HepG2 (cell line): ENCODE results near the gene PPP3R1. TPM values are rescaled to one million over a fixed set of nuclear protein-coding genes. Genes with fewer than 3 reads are reported as not detected.

Source experiments
- ATAC-seq: fragments of 200-7000 bp; cut with Tn5 transposase; 3 replicates; pipeline ENCODE4 v1.9.1; 2020; ENCODE audit warnings: mild to moderate bottlenecking, moderate library complexity
- BruUV-seq: library from RNA; stranded (reverse); fragments of 400-500 nt; replicated peaks from 2 replicates; lab custom pipeline; 2021; lab: Mats Ljungman, UMichigan
- CTCF ChIA-PET: fragments of 300-600 bp; formaldehyde crosslinking; extraction: SDS; loops from one replicate; lab custom pipeline; 2021; ENCODE audit warnings: low total read pairs, inconsistent platforms, low intra/inter-chr PET ratio; lab: Yijun Ruan, JAX
- POLR2A ChIA-PET: fragments of 350-600 bp; sonication (Branson Sonifier 250); formaldehyde crosslinking; loops from one replicate; lab custom pipeline; 2020; ENCODE audit warnings: antibody characterized with exemption, inconsistent platforms; lab: Yijun Ruan, JAX
- DNase-seq: peaks from one replicate; pipeline ENCODE4 v3.0.0-alpha.2; 2015; ENCODE audit warnings: low spot score
- FAIRE-seq: peaks from 3 replicates; lab custom pipeline; 2011; peaks lifted over from hg19 to GRCh38; lab: Jason Lieb, UNC
- H2AFZ ChIP-seq: one replicate; pipeline ENCODE4 v1.6.1; 2011; ENCODE audit warnings: low read length, inconsistent platforms
- H3K27ac ChIP-seq: fragments of 300-600 bp; 3 replicates; pipeline ENCODE4 v1.8.0; 2011; ENCODE audit warnings: mixed run types, mild to moderate bottlenecking, mixed read lengths, low read length, inconsistent platforms; ENCODE audit not compliant: insufficient read depth; ENCODE audit errors: extremely low read length
- H3K27me3 ChIP-seq, 2 experiments: fragments of 200-600 bp in 1 of 2; 2 replicates in 1 of 2; 3 replicates in 1 of 2; pipeline versions ENCODE4 v1.6.0 to v1.8.0; 2011; ENCODE audit warnings: low read length in 2 of 2, mild to moderate bottlenecking in 2 of 2, moderate library complexity in 2 of 2, inconsistent platforms in 1 of 2; ENCODE audit not compliant: insufficient read depth in 2 of 2, control insufficient read depth in 1 of 2
- H3K36me3 ChIP-seq, 2 experiments: fragments of 200-600 bp in 1 of 2; replicated peaks in 1 of 2; 2 replicates in 1 of 2; 3 replicates in 1 of 2; pipeline versions ENCODE4 v1.5.1 to v1.8.0; 2011; ENCODE audit warnings: low read length in 2 of 2, inconsistent platforms in 1 of 2; ENCODE audit not compliant: insufficient read depth in 2 of 2, control insufficient read depth in 1 of 2
- H3K4me1 ChIP-seq: 2 replicates; pipeline ENCODE4 v1.5.1; 2012; ENCODE audit warnings: low read length, inconsistent platforms; ENCODE audit not compliant: insufficient read depth
- H3K4me2 ChIP-seq: 2 replicates; pipeline ENCODE4 v1.6.0; 2011; ENCODE audit warnings: low read depth, low read length, inconsistent platforms
- H3K4me3 ChIP-seq, 3 experiments: fragments of 200-600 bp in 1 of 3; sonication (generic), shearing (Covaris generic) in 1 of 3; replicated peaks in 1 of 3; 2 replicates each; pipeline ENCODE4 v1.5.1; 2011 to 2016; ENCODE audit warnings: low read length in 3 of 3, inconsistent platforms in 2 of 3, low read depth in 2 of 3, mild to moderate bottlenecking in 2 of 3, control low read depth in 1 of 3, mixed read lengths in 1 of 3; ENCODE audit not compliant: insufficient read depth in 1 of 3
- H3K79me2 ChIP-seq: one replicate; pipeline ENCODE4 v1.6.1; 2011; ENCODE audit warnings: low read length, inconsistent platforms; ENCODE audit not compliant: insufficient read depth
- H3K9ac ChIP-seq: 2 replicates; pipeline ENCODE4 v1.6.0; 2011; ENCODE audit warnings: mild to moderate bottlenecking, low read depth, low read length, inconsistent platforms; ENCODE audit not compliant: insufficient read depth
- H3K9me3 ChIP-seq: 2 replicates; pipeline ENCODE4 v1.5.1; 2012; ENCODE audit warnings: mild to moderate bottlenecking, low read length
- H4K20me1 ChIP-seq: 2 replicates; pipeline ENCODE4 v1.6.0; 2011; ENCODE audit warnings: inconsistent platforms, mild to moderate bottlenecking, low read length, moderate library complexity; ENCODE audit not compliant: insufficient read depth
- HNF4A ChIP-seq: sonication (generic); formaldehyde crosslinking; IDR thresholded peaks from 2 replicates; pipeline ENCODE4 v1.4.0; 2020; ENCODE audit warnings: missing genetic modification reagents
- NCOR1 ChIP-seq: fragments of 200-600 bp; sonication (generic); IDR thresholded peaks from 2 replicates; pipeline ENCODE4 v1.7.0; 2017; ENCODE audit warnings: antibody characterized with exemption, low read length, borderline replicate concordance
- ZNF318 ChIP-seq: sonication (generic); formaldehyde crosslinking; IDR thresholded peaks from 2 replicates; pipeline ENCODE4 v1.4.0; 2020; ENCODE audit warnings: mild to moderate bottlenecking, missing genetic modification reagents
- WGBS: methylation state at CpG from one replicate; pipeline ENCODE4 v1.1.6; 2017; ENCODE audit warnings: low lambda C conversion rate; 5-methylcytosine and 5-hydroxymethylcytosine counted together
- in situ Hi-C: cut with HindIII; loops from 2 replicates; pipeline ENCODE4 v1.10.0; 2017; ENCODE audit warnings: low pct_unique_long_range_greater_than_20kb; ENCODE audit not compliant: extremely low pct_ligation_motif_present
- intact Hi-C: fragments of 100-400 bp; cut with micrococcal nuclease; formaldehyde crosslinking; loops from one replicate; pipeline ENCODE4 v1.10.0; 2022; ENCODE audit not compliant: unreplicated experiment
- polyA plus RNA-seq, 8 experiments: library from polyadenylated mRNA; depleted of rRNA in 3 of 8; stranded (reverse) in 7 of 8; unstranded in 1 of 8; fragments of >200 nt; fragmentation: Illumina TruSeq in 4 of 8; extraction: Trizol in 4 of 8; gene quantifications; 2 replicates each; pipeline versions ENCODE4 v1.2.1 to v1.2.3, GENCODE V29; 2011 to 2016; ENCODE audit warnings: low read depth in 4 of 8, missing spikeins in 1 of 8, mixed read lengths in 1 of 8; ENCODE audit not compliant: insufficient read depth in 1 of 8
- total RNA-seq, 5 experiments: library from RNA; depleted of rRNA; stranded (reverse); fragments of >200 nt; fragmentation: Illumina TruSeq; extraction: Trizol; gene quantifications; 2 replicates each; pipeline ENCODE4 v1.2.3, GENCODE V29; 2016; ENCODE audit warnings: low read depth in 1 of 5
- TF ChIP-seq, protein P1 (sequence below): IDR thresholded peaks from 2 replicates; pipeline ENCODE4 v1.6.1; 2012; ENCODE audit warnings: low read depth, low read length, improper control_type of control experiment

Gene PPP3R1
- total and polyA plus RNA-seq, 2 of the 13 experiments (the other 11 are each of a cell fraction or from before 2014, with no cell fraction given), result 11.6 to 25.7 TPM

GRCh38 chr2:68280348-68280747 is 28.0 kb upstream of the PPP3R1 start:
- Histone ChIP-seq H3K9me3 (no peaks in the 10 kb centered on the region), H2AFZ (no peak overlapping the region), H3K36me3 (no peaks in the 10 kb centered on the region), H3K4me3 (no peak overlapping the region), H3K79me2 (no peaks in the 10 kb centered on the region), H3K27ac (no peak overlapping the region), H3K9ac (no peak overlapping the region), H3K4me2 (no peak overlapping the region), H4K20me1 (no peaks in the 10 kb centered on the region), H3K27me3 (no peaks in the 10 kb centered on the region), H3K4me1 (peaks cover 9% of the 10 kb centered on the region)
- FAIRE-seq (no peak), ATAC-seq (peak; percentile 27; the same call in 2 of the 3 replicates), DNase-seq (no peak)
- in situ Hi-C loops, result no loop called here
- 0% methylated on average over 1 of the region's 1 CpG for WGBS
- ChIA-PET CTCF (interaction anchor here (1.4 kb wide), 1 partner anchor 158 kb away, joined by 4 read pairs; no protein-coding TSS in a partner anchor), POLR2A (interaction anchor here (1.3 kb wide), 1 partner anchor 27 kb away, joined by 3 read pairs; no protein-coding TSS in a partner anchor)
- intact Hi-C loops, result loop anchor here (5.0 to 10.0 kb wide), 2 partner anchors 86 to 162 kb away; no protein-coding TSS in a partner anchor
- peak; percentile 49 for TF ChIP-seq HNF4A (CRISPR knock-in tag)
- peak; percentile 54; the same call in 1 of the 2 replicates for TF ChIP-seq NCOR1
- TF ChIP-seq, protein P1, sequence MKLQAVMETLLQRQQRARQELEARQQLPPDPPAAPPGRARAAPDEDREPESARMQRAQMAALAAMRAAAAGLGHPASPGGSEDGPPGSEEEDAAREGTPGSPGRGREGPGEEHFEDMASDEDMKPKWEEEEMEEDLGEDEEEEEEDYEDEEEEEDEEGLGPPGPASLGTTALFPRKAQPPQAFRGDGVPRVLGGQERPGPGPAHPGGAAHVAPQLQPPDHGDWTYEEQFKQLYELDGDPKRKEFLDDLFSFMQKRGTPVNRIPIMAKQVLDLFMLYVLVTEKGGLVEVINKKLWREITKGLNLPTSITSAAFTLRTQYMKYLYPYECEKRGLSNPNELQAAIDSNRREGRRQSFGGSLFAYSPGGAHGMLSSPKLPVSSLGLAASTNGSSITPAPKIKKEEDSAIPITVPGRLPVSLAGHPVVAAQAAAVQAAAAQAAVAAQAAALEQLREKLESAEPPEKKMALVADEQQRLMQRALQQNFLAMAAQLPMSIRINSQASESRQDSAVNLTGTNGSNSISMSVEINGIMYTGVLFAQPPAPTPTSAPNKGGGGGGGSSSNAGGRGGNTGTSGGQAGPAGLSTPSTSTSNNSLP, result 0 out of 2 replicates have a peak, but pooled peaks have one; percentile 9
- no peak for TF ChIP-seq ZNF318 (CRISPR knock-in tag)
- BruUV-seq, result no TSS peak
